GM12872 (cell line): ENCODE measurements around the gene ANKRD49.

Source experiments
- TF ChIP-seq, protein P1 (sequence below): IDR thresholded peaks from 3 replicates; pipeline ENCODE4 v1.5.1; 2011; ENCODE audit warnings: low read depth, mild to moderate bottlenecking, low read length, moderate library complexity; ENCODE audit not compliant: insufficient read depth

Gene ANKRD49

DNA sequence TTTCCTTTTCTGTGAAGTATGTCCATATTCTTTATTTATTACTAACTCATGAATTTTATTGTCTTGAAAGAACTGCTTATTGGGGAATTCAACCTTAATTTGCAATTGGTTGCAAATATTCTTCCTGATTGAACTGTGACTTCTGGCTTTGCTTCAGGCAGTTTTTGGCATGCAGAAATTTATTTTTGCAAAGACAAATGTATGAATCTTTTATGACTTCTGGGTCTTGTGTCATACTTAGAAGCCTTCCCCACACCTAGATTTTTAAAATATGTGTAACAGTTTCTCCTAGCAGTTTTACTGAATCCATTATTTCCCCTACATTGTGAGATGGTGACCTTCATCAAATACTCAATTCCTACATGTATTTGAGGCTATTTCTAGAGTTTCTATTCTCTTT, 12.4 kb upstream of the ANKRD49 start:
- TF ChIP-seq, protein P1, sequence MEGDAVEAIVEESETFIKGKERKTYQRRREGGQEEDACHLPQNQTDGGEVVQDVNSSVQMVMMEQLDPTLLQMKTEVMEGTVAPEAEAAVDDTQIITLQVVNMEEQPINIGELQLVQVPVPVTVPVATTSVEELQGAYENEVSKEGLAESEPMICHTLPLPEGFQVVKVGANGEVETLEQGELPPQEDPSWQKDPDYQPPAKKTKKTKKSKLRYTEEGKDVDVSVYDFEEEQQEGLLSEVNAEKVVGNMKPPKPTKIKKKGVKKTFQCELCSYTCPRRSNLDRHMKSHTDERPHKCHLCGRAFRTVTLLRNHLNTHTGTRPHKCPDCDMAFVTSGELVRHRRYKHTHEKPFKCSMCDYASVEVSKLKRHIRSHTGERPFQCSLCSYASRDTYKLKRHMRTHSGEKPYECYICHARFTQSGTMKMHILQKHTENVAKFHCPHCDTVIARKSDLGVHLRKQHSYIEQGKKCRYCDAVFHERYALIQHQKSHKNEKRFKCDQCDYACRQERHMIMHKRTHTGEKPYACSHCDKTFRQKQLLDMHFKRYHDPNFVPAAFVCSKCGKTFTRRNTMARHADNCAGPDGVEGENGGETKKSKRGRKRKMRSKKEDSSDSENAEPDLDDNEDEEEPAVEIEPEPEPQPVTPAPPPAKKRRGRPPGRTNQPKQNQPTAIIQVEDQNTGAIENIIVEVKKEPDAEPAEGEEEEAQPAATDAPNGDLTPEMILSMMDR: no peak

DNA sequence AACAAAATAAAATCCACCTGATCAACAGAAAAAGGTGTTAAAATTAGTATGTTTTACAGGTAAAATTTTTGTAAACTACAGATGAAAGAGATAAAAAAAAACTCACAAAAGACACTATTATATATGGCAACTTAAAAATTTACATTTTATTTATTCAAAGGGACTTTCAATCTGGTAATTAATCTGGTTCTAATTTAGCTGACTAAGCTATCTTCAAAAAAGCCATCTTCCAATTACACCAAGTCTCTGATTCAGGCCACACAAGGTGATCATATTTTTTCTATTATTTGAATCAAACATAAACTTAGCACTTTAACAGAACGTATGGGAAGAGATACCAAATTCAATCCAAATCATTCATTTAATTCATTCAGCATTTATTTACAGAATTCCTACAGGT, 7.7 kb upstream of the ANKRD49 start:
- TF ChIP-seq, protein P1: no peak

DNA sequence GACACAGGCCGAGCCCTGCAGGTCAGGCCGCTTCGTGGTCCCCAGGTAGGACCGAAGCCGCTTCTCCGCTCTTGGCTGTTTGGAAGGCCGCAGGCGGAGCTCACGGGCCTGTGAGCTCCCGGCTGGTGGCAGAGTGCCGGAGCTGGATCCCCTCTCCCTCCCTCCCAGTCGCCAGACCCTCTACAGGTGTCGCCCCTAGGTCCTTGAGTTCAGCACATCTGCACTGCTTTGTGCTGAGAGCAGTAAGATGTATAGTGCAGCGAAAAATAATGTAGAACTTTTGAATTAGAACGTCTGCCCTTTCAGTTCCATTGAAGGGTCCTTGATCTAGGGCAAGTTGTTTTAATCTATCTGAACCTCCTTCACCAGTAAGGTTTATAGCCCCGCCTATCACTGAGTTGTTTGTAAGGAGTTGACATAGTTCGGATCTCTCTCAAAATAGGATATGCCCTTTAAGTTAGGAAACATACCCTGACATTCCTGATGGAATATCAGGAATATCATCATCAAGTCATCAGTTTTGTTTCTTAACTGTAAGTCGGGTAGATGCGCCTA, 419 bp downstream of the ANKRD49 start:
- TF ChIP-seq, protein P1: no peak

DNA sequence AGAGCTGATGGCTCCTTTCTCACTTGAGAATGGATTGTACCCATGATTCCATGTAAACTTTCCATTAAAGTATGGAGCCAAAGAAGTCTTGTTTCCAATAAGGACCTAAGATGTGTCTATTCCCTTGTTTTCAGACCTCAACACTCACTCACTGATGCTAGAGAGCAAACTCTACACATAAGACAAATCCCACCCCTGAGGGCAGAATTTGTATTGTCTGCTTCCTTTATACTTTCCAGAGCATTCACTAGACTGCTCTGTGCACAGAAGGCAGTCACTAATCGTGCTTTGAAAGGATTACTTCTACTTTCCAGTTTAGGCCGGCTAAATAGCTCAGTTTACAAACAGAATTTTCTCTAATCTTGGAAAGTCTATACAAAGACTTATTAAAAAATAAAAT, 6.4 kb downstream of the ANKRD49 start:
- TF ChIP-seq, protein P1: no peak

DNA sequence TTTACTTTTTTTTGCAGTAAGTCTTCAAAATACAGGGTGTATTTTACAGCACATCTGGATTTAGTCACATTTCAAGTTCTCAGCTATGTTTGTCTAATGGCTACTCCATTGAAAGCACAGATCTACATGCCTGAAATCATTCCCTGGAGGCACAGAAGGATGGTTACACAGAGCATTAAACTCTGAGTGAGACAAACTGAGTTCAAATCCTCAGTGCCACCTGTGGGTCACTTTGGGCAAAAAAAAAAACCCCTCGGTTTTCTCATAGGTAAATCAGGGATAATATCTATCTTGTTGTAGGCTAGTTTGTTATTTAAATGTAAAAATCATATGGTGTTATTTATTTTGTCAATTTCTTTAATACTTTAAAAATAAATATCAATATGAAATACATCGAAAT, 7.7 kb downstream of the ANKRD49 start:
- TF ChIP-seq, protein P1: no peak

DNA sequence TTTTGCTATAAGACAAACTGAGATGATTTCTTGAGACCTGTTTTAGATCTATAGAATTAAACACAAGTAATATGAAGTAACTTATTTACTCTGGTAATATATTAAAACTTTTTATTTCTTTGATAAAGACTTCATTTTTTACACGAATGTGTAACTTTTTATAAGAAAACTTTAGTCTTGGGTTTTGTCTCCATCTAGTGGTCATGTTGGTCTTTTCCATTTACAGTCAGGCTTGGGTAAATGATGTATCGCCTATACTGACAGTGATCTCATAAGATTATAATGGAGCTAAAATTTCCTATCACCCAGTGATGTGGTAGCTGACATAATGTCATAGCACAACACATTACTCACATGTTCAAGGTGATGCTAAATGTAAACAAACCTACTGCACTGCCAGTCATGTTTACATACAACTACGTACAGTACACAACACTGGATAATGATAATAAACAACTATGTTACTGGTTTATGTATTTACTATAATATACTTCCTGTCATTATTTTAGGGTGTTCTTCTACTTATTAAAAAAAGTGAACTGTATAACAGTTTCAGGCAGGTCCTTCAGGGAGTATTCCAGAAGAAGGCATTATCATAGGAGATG, 11.0 kb downstream of the ANKRD49 start:
- TF ChIP-seq, protein P1: peak; percentile 45; the same call in 1 of the 3 replicates

DNA sequence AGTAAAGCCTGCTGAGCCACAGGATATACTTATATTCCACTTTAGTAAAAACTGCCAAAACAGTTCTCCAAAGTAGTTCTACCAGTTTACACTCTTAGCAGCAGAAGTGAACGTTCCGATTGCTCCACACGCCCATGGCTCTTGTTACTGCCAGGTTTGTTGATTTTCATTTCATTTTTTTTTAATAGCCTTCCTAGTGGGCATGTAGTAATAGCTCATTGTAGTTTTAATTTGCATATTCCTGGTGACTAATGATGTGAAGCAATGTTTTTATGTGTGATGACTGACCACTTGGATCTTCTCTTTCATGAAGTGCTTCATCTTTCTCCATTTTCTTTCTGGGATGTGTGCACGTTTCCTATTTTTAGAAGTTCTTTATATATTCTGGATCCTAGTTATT, 13.7 kb downstream of the ANKRD49 start:
- TF ChIP-seq, protein P1: no peak
